Immature natural killer cell (primary cell): ENCODE results near the gene CDC40. TPM values are rescaled to one million over a fixed set of nuclear protein-coding genes. Genes with fewer than 3 reads are reported as not detected.

ENCODE experiments used
- DNase-seq, 3 donors: peaks; one replicate each; pipeline ENCODE4 v3.0.0; 2022; ENCODE audit warnings: mixed read lengths in 1 of 3
- H3K27ac Mint-ChIP-seq, 6 donors: one replicate each; pipeline ENCODE4 v1.8.0; 2020; ENCODE audit warnings: mixed read lengths in 6 of 6, mild to moderate bottlenecking in 5 of 6, inconsistent platforms in 4 of 6, moderate library complexity in 3 of 6
- H3K27me3 Mint-ChIP-seq, 3 donors: one replicate each; pipeline ENCODE4 v1.8.0; 2020 to 2021; ENCODE audit warnings: low read depth in 3 of 3, mild to moderate bottlenecking in 3 of 3, mixed read lengths in 3 of 3, moderate library complexity in 3 of 3, inconsistent platforms in 1 of 3
- H3K36me3 Mint-ChIP-seq, 3 donors: one replicate each; pipeline ENCODE4 v1.8.0; 2020; ENCODE audit warnings: mixed read lengths in 3 of 3, inconsistent platforms in 2 of 3, mild to moderate bottlenecking in 2 of 3
- H3K4me1 Mint-ChIP-seq, 2 donors: one replicate each; pipeline ENCODE4 v1.8.0; 2020; ENCODE audit warnings: inconsistent platforms in 2 of 2, mild to moderate bottlenecking in 2 of 2, mixed read lengths in 2 of 2, moderate library complexity in 1 of 2
- H3K4me3 Mint-ChIP-seq, 5 donors: one replicate each; pipeline ENCODE4 v1.8.0; 2020; ENCODE audit warnings: mild to moderate bottlenecking in 5 of 5, mixed read lengths in 5 of 5, inconsistent platforms in 3 of 5, moderate library complexity in 3 of 5
- H3K9me3 Mint-ChIP-seq, 6 donors: one replicate each; pipeline ENCODE4 v1.8.0; 2020; ENCODE audit warnings: mild to moderate bottlenecking in 6 of 6, mixed read lengths in 6 of 6, inconsistent platforms in 4 of 6, moderate library complexity in 3 of 6
- polyA plus RNA-seq, 3 donors: library from polyadenylated mRNA; unstranded; fragments of 300-500 nt; fragmentation: Illumina TruSeq; gene quantifications; one replicate each; pipeline ENCODE4 v1.2.3, GENCODE V29; 2021

Gene CDC40
- polyA plus RNA-seq, 3 donors from 2014 or later, result 22.4 to 34.6 (median 23.7) TPM

GRCh38 chr6:110183292-110183885 lies 3.2 kb downstream of the CDC40 start:
- no peak for DNase-seq
- Mint-ChIP-seq H3K27me3 (peaks cover 4 to 10% (median 4%) of the 10 kb centered on the region in 3 donors), H3K27ac (no peak overlapping the region), H3K4me1 (peaks cover 20 to 35% of the 10 kb centered on the region in 2 donors), H3K4me3 (no peak overlapping the region), H3K36me3 (no peaks in the 10 kb centered on the region), H3K9me3 (no peaks in the 10 kb centered on the region)

- Mint-ChIP-seq H3K27me3 (no peaks in the 10 kb centered on the region), H3K9me3 (no peaks in the 10 kb centered on the region), H3K27ac (peak overlapping the region; percentile 56 to 89 (median 80)), H3K36me3 (no peaks in the 10 kb centered on the region), H3K4me3 (peak overlapping the region; percentile 68 to 82 (median 72)), H3K4me1 (peaks cover 16 to 28% of the 10 kb centered on the region in 2 donors)
- peak in 1 of 3 donors; percentile 10 for DNase-seq
Measured at GRCh38 chr6:110185879-110186278, 5.7 kb downstream of the CDC40 start.

GRCh38 chr6:110188791-110189190 lies 8.6 kb downstream of the CDC40 start:
- Mint-ChIP-seq H3K36me3 (peaks cover 0 to 3% (median 1%) of the 10 kb centered on the region in 3 donors), H3K4me3 (no peak overlapping the region), H3K27ac (no peak overlapping the region), H3K9me3 (no peaks in the 10 kb centered on the region), H3K4me1 (peaks cover 19 to 28% of the 10 kb centered on the region in 2 donors), H3K27me3 (no peaks in the 10 kb centered on the region)
- no peak for DNase-seq

GRCh38 chr6:110190726-110191125 lies 10.5 kb downstream of the CDC40 start:
- peaks cover 3 to 10% (median 7%) of the 10 kb centered on the region in 3 donors for H3K36me3 Mint-ChIP-seq

GRCh38 chr6:110191477-110191876 lies 11.2 kb downstream of the CDC40 start:
- no peak for DNase-seq
- H3K4me3 Mint-ChIP-seq, result no peak overlapping the region

More at GRCh38 chr6:110190726-110191125, 10.5 kb downstream of the CDC40 start:
- no peaks in the 10 kb centered on the region for H3K9me3 Mint-ChIP-seq
- H3K27ac Mint-ChIP-seq, result no peak overlapping the region
- no peaks in the 10 kb centered on the region for H3K27me3 Mint-ChIP-seq
- H3K4me3 Mint-ChIP-seq, result no peak overlapping the region
- peaks cover 18 to 26% of the 10 kb centered on the region in 2 donors for H3K4me1 Mint-ChIP-seq
- no peak for DNase-seq

GRCh38 chr6:110195639-110196038 lies 15.4 kb downstream of the CDC40 start:
- Mint-ChIP-seq H3K9me3 (no peaks in the 10 kb centered on the region), H3K27ac (no peak overlapping the region), H3K4me3 (no peak overlapping the region), H3K27me3 (no peaks in the 10 kb centered on the region), H3K36me3 (peaks cover 3 to 10% (median 7%) of the 10 kb centered on the region in 3 donors), H3K4me1 (peaks cover 8 to 41% of the 10 kb centered on the region in 2 donors)
- no peak for DNase-seq

More at GRCh38 chr6:110191477-110191876, 11.2 kb downstream of the CDC40 start:
- Mint-ChIP-seq H3K27me3 (no peaks in the 10 kb centered on the region), H3K4me1 (peaks cover 12 to 25% of the 10 kb centered on the region in 2 donors), H3K9me3 (no peaks in the 10 kb centered on the region), H3K36me3 (peaks cover 3 to 10% (median 7%) of the 10 kb centered on the region in 3 donors), H3K27ac (no peak overlapping the region)

- peaks cover 3 to 10% (median 7%) of the 10 kb centered on the region in 3 donors for H3K36me3 Mint-ChIP-seq
- DNase-seq, result no peak
- no peaks in the 10 kb centered on the region for H3K9me3 Mint-ChIP-seq
- H3K4me1 Mint-ChIP-seq, result peaks cover 8 to 54% of the 10 kb centered on the region in 2 donors
- H3K27me3 Mint-ChIP-seq, result no peaks in the 10 kb centered on the region
- no peak overlapping the region for H3K27ac Mint-ChIP-seq
- no peak overlapping the region for H3K4me3 Mint-ChIP-seq
Measured at GRCh38 chr6:110196874-110197273, 16.6 kb downstream of the CDC40 start.

GRCh38 chr6:110198561-110198960 lies 18.3 kb downstream of the CDC40 start:
- Mint-ChIP-seq H3K27ac (no peak overlapping the region), H3K36me3 (peaks cover 3 to 9% (median 7%) of the 10 kb centered on the region in 3 donors), H3K4me3 (no peak overlapping the region), H3K4me1 (peaks cover 10 to 68% of the 10 kb centered on the region in 2 donors), H3K9me3 (no peaks in the 10 kb centered on the region), H3K27me3 (no peaks in the 10 kb centered on the region)
- DNase-seq, result no peak

GRCh38 chr6:110201151-110201884 lies 21.1 kb downstream of the CDC40 start:
- no peaks in the 10 kb centered on the region for H3K27me3 Mint-ChIP-seq
- H3K4me3 Mint-ChIP-seq, result no peak overlapping the region
- no peak overlapping the region for H3K27ac Mint-ChIP-seq
- H3K4me1 Mint-ChIP-seq, result peaks cover 15 to 49% of the 10 kb centered on the region in 2 donors
- DNase-seq, result no peak
- H3K36me3 Mint-ChIP-seq, result no peaks in the 10 kb centered on the region
- no peaks in the 10 kb centered on the region for H3K9me3 Mint-ChIP-seq

- Mint-ChIP-seq H3K36me3 (peaks cover 17 to 36% (median 25%) of the 10 kb centered on the region in 3 donors), H3K9me3 (no peaks in the 10 kb centered on the region), H3K27me3 (no peaks in the 10 kb centered on the region), H3K4me1 (peaks cover 5 to 10% of the 10 kb centered on the region in 2 donors), H3K27ac (no peak overlapping the region), H3K4me3 (no peak overlapping the region)
- DNase-seq, result no peak
Measured at GRCh38 chr6:110207652-110208051, 27.4 kb downstream of the CDC40 start.

GRCh38 chr6:110211753-110212152 lies 31.5 kb downstream of the CDC40 start:
- no peak overlapping the region for H3K27ac Mint-ChIP-seq
- no peaks in the 10 kb centered on the region for H3K4me1 Mint-ChIP-seq
- peaks cover 32 to 56% (median 38%) of the 10 kb centered on the region in 3 donors for H3K36me3 Mint-ChIP-seq
- DNase-seq, result no peak
- H3K4me3 Mint-ChIP-seq, result no peak overlapping the region
- no peaks in the 10 kb centered on the region for H3K9me3 Mint-ChIP-seq
- no peaks in the 10 kb centered on the region for H3K27me3 Mint-ChIP-seq

- H3K27ac Mint-ChIP-seq, result no peak overlapping the region
- H3K4me3 Mint-ChIP-seq, result no peak overlapping the region
- peaks cover 34 to 61% (median 37%) of the 10 kb centered on the region in 3 donors for H3K36me3 Mint-ChIP-seq
- H3K4me1 Mint-ChIP-seq, result no peaks in the 10 kb centered on the region
- DNase-seq, result no peak
- H3K9me3 Mint-ChIP-seq, result no peaks in the 10 kb centered on the region
- no peaks in the 10 kb centered on the region for H3K27me3 Mint-ChIP-seq
Measured at GRCh38 chr6:110214338-110214737, 34.1 kb downstream of the CDC40 start.

GRCh38 chr6:110216140-110216539 lies 35.9 kb downstream of the CDC40 start:
- Mint-ChIP-seq H3K27ac (peak overlapping the region in 1 of 6 donors; percentile 27), H3K27me3 (no peaks in the 10 kb centered on the region), H3K36me3 (peaks cover 38 to 61% (median 40%) of the 10 kb centered on the region in 3 donors)

GRCh38 chr6:110217266-110217665 lies 37.0 kb downstream of the CDC40 start:
- DNase-seq, result no peak
- Mint-ChIP-seq H3K4me1 (no peaks in the 10 kb centered on the region), H3K4me3 (no peak overlapping the region), H3K36me3 (peaks cover 37 to 56% (median 40%) of the 10 kb centered on the region in 3 donors), H3K27ac (no peak overlapping the region), H3K27me3 (no peaks in the 10 kb centered on the region), H3K9me3 (no peaks in the 10 kb centered on the region)

More at GRCh38 chr6:110216140-110216539, 35.9 kb downstream of the CDC40 start:
- DNase-seq, result no peak
- no peak overlapping the region for H3K4me3 Mint-ChIP-seq
- H3K9me3 Mint-ChIP-seq, result no peaks in the 10 kb centered on the region
- H3K4me1 Mint-ChIP-seq, result no peaks in the 10 kb centered on the region
